GM19099 (cell line): ENCODE results near the gene CAPRIN2.

Experiments used
- POLR2A ChIP-seq: IDR thresholded peaks from 3 replicates; pipeline ENCODE4 v1.6.1; 2011; ENCODE audit warnings: low read depth; ENCODE audit not compliant: insufficient read length; ENCODE audit errors: extremely low read depth

The CAPRIN2 gene

GRCh38 chr12:30744321-30744720 lies 10.4 kb downstream of the CAPRIN2 start:
- no peak for TF ChIP-seq POLR2A

GRCh38 chr12:30740274-30740673 lies 14.5 kb downstream of the CAPRIN2 start:
- TF ChIP-seq POLR2A: no peak

GRCh38 chr12:30739020-30739419 lies 15.7 kb downstream of the CAPRIN2 start:
- TF ChIP-seq POLR2A: no peak

GRCh38 chr12:30732954-30733637 lies 21.7 kb downstream of the CAPRIN2 start:
- TF ChIP-seq POLR2A: no peak

- TF ChIP-seq POLR2A: no peak
Measured at GRCh38 chr12:30730011-30730410, 24.7 kb downstream of the CAPRIN2 start.

GRCh38 chr12:30729547-30729946 lies 25.2 kb downstream of the CAPRIN2 start:
- no peak for TF ChIP-seq POLR2A

GRCh38 chr12:30726647-30727046 lies 28.1 kb downstream of the CAPRIN2 start:
- no peak for TF ChIP-seq POLR2A

GRCh38 chr12:30725739-30726138 lies 29.0 kb downstream of the CAPRIN2 start:
- no peak for TF ChIP-seq POLR2A

- no peak for TF ChIP-seq POLR2A
Measured at GRCh38 chr12:30719060-30719459, 35.7 kb downstream of the CAPRIN2 start.

GRCh38 chr12:30707613-30708342 lies 47.0 kb downstream of the CAPRIN2 start:
- no peak for TF ChIP-seq POLR2A

GRCh38 chr12:30706476-30706875 lies 48.3 kb downstream of the CAPRIN2 start:
- TF ChIP-seq POLR2A: no peak

- no peak for TF ChIP-seq POLR2A
Measured at GRCh38 chr12:30701056-30701455, 53.7 kb downstream of the CAPRIN2 start.

GRCh38 chr12:30700216-30700900 lies 54.4 kb downstream of the CAPRIN2 start:
- TF ChIP-seq POLR2A: no peak

- TF ChIP-seq POLR2A: no peak
Measured at GRCh38 chr12:30698346-30698745, 56.4 kb downstream of the CAPRIN2 start.

GRCh38 chr12:30696943-30697342 lies 57.8 kb downstream of the CAPRIN2 start:
- TF ChIP-seq POLR2A: no peak

GRCh38 chr12:30696486-30696885 lies 58.3 kb downstream of the CAPRIN2 start:
- TF ChIP-seq POLR2A: no peak
